Epithelial cell of prostate (primary cell): ENCODE results near the gene CYP24A1.

Experiments used
- DNase-seq: peaks from one replicate; pipeline ENCODE4 v3.0.0-alpha.2; 2011; ENCODE audit warnings: low read depth, low spot score
- H3K27ac ChIP-seq: fragments of 450-650 bp; 2 replicates; pipeline ENCODE4 v1.5.1; 2017; ENCODE audit warnings: mild to moderate bottlenecking

CYP24A1 gene

GRCh38 chr20:54118220-54119001 is 55.4 kb downstream of the CYP24A1 start:
- no peak for DNase-seq
- H3K27ac ChIP-seq, result no peak overlapping the region

GRCh38 chr20:54116550-54117235 is 57.1 kb downstream of the CYP24A1 start:
- peak overlapping the region; percentile 67 for H3K27ac ChIP-seq
- DNase-seq, result no peak

- DNase-seq, result no peak
- H3K27ac ChIP-seq, result peak overlapping the region; percentile 67
Measured at GRCh38 chr20:54115172-54115854, 58.5 kb downstream of the CYP24A1 start.

- no peak for DNase-seq
- H3K27ac ChIP-seq, result no peak overlapping the region
Measured at GRCh38 chr20:54114109-54114508, 59.7 kb downstream of the CYP24A1 start.

- no peak overlapping the region for H3K27ac ChIP-seq
- no peak for DNase-seq
Measured at GRCh38 chr20:54113566-54113965, 60.2 kb downstream of the CYP24A1 start.

- H3K27ac ChIP-seq, result no peak overlapping the region
- no peak for DNase-seq
Measured at GRCh38 chr20:54112221-54112884, 61.4 kb downstream of the CYP24A1 start.

GRCh38 chr20:54111460-54111859 is 62.3 kb downstream of the CYP24A1 start:
- no peak for DNase-seq
- no peak overlapping the region for H3K27ac ChIP-seq

- no peak for DNase-seq
- H3K27ac ChIP-seq, result peak overlapping the region; percentile 84
Measured at GRCh38 chr20:54110457-54110856, 63.3 kb downstream of the CYP24A1 start.

- H3K27ac ChIP-seq, result peak overlapping the region; percentile 84
- no peak for DNase-seq
Measured at GRCh38 chr20:54110041-54110440, 63.7 kb downstream of the CYP24A1 start.

- DNase-seq, result no peak
- H3K27ac ChIP-seq, result peak overlapping the region; percentile 84
Measured at GRCh38 chr20:54108817-54109216, 65.0 kb downstream of the CYP24A1 start.

GRCh38 chr20:54108326-54108642 is 65.5 kb downstream of the CYP24A1 start:
- peak overlapping the region; percentile 34 for H3K27ac ChIP-seq
- DNase-seq, result no peak

GRCh38 chr20:54107600-54108325 is 66.0 kb downstream of the CYP24A1 start:
- peak overlapping the region; percentile 34 for H3K27ac ChIP-seq
- no peak for DNase-seq

- H3K27ac ChIP-seq, result peak overlapping the region; percentile 34
- no peak for DNase-seq
Measured at GRCh38 chr20:54107181-54107580, 66.6 kb downstream of the CYP24A1 start.

- peak overlapping the region; percentile 57 for H3K27ac ChIP-seq
- no peak for DNase-seq
Measured at GRCh38 chr20:54106162-54106561, 67.6 kb downstream of the CYP24A1 start.

GRCh38 chr20:54105653-54106052 is 68.1 kb downstream of the CYP24A1 start:
- H3K27ac ChIP-seq, result peak overlapping the region; percentile 57
- DNase-seq, result peak; percentile 52

- no peak overlapping the region for H3K27ac ChIP-seq
- DNase-seq, result no peak
Measured at GRCh38 chr20:54104781-54105180, 69.0 kb downstream of the CYP24A1 start.

GRCh38 chr20:54103762-54104600 is 69.8 kb downstream of the CYP24A1 start:
- no peak overlapping the region for H3K27ac ChIP-seq
- no peak for DNase-seq
